Parathyroid adenoma (tissue), 2 donors: ENCODE results near the gene LIMS1.

ENCODE experiments used
- H2AFZ ChIP-seq: fragments of 300-600 bp; sonication (generic); one replicate; pipeline ENCODE4 v1.7.0; 2017; ENCODE audit warnings: antibody characterized with exemption, mild to moderate bottlenecking
- H3K27ac ChIP-seq: fragments of 300-600 bp; sonication (generic); one replicate; pipeline ENCODE4 v1.7.0; 2017
- H3K27me3 ChIP-seq: fragments of 300-600 bp; sonication (generic); one replicate; pipeline ENCODE4 v1.7.0; 2017; ENCODE audit warnings: low read length; ENCODE audit not compliant: control insufficient read depth, insufficient read depth
- H3K36me3 ChIP-seq: fragments of 300-600 bp; sonication (generic); one replicate; pipeline ENCODE4 v1.7.0; 2017; ENCODE audit warnings: low read length; ENCODE audit not compliant: control insufficient read depth, insufficient read depth
- H3K4me1 ChIP-seq: fragments of 300-600 bp; sonication (generic); one replicate; pipeline ENCODE4 v1.7.0; 2017; ENCODE audit warnings: control low read depth
- H3K4me2 ChIP-seq: fragments of 300-600 bp; sonication (generic); one replicate; pipeline ENCODE4 v1.7.0; 2017; ENCODE audit warnings: low read length
- H3K4me3 ChIP-seq: fragments of 300-600 bp; sonication (generic); one replicate; pipeline ENCODE4 v1.7.0; 2017; ENCODE audit warnings: low read depth, low read length
- H3K79me2 ChIP-seq: fragments of 300-600 bp; sonication (generic); one replicate; pipeline ENCODE4 v1.7.0; 2017; ENCODE audit warnings: control low read depth
- H3K9ac ChIP-seq: fragments of 300-600 bp; sonication (generic); one replicate; pipeline ENCODE4 v1.7.0; 2017; ENCODE audit warnings: mild to moderate bottlenecking
- H3K9me3 ChIP-seq: fragments of 300-600 bp; sonication (generic); one replicate; pipeline ENCODE4 v1.7.0; 2017; ENCODE audit warnings: low read length; ENCODE audit not compliant: control insufficient read depth
- CTCF ChIP-seq: fragments of 300-600 bp; sonication (generic); IDR thresholded peaks from one replicate; pipeline ENCODE4 v1.7.0; 2017; ENCODE audit warnings: antibody characterized with exemption, mild to moderate bottlenecking
- donor health status: primary hyperparathyroidism.

Gene LIMS1

GRCh38 chr2:108588070-108588668 lies 53.9 kb downstream of the LIMS1 start:
- Histone ChIP-seq H3K36me3 (no peaks in the 10 kb centered on the region), H3K27me3 (no peaks in the 10 kb centered on the region), H3K27ac (peak overlapping the region; percentile 11), H2AFZ (no peak overlapping the region), H3K4me1 (peaks cover 10% of the 10 kb centered on the region), H3K4me3 (no peak overlapping the region), H3K9me3 (no peaks in the 10 kb centered on the region), H3K4me2 (no peak overlapping the region), H3K79me2 (peaks cover 44% of the 10 kb centered on the region), H3K9ac (no peak overlapping the region)
- TF ChIP-seq CTCF: no peak

GRCh38 chr2:108589372-108589771 lies 55.1 kb downstream of the LIMS1 start:
- Histone ChIP-seq H3K4me2 (no peak overlapping the region), H3K9ac (no peak overlapping the region), H2AFZ (no peak overlapping the region), H3K9me3 (no peaks in the 10 kb centered on the region), H3K4me1 (peaks cover 10% of the 10 kb centered on the region), H3K36me3 (no peaks in the 10 kb centered on the region), H3K27me3 (no peaks in the 10 kb centered on the region), H3K27ac (no peak overlapping the region), H3K4me3 (no peak overlapping the region), H3K79me2 (peaks cover 35% of the 10 kb centered on the region)
- no peak for TF ChIP-seq CTCF

GRCh38 chr2:108589781-108590180 lies 55.5 kb downstream of the LIMS1 start:
- no peak overlapping the region for H3K27ac ChIP-seq
- H3K9ac ChIP-seq: no peak overlapping the region
- peaks cover 10% of the 10 kb centered on the region for H3K4me1 ChIP-seq
- H3K36me3 ChIP-seq: no peaks in the 10 kb centered on the region
- H3K4me2 ChIP-seq: no peak overlapping the region
- no peak overlapping the region for H3K4me3 ChIP-seq
- no peak for TF ChIP-seq CTCF
- H3K27me3 ChIP-seq: no peaks in the 10 kb centered on the region
- peaks cover 31% of the 10 kb centered on the region for H3K79me2 ChIP-seq
- H3K9me3 ChIP-seq: no peaks in the 10 kb centered on the region
- no peak overlapping the region for H2AFZ ChIP-seq

- Histone ChIP-seq H3K4me3 (no peak overlapping the region), H3K36me3 (no peaks in the 10 kb centered on the region), H3K9ac (no peak overlapping the region), H3K79me2 (peaks cover 23% of the 10 kb centered on the region), H3K27ac (no peak overlapping the region), H3K27me3 (no peaks in the 10 kb centered on the region), H3K9me3 (no peaks in the 10 kb centered on the region), H3K4me2 (no peak overlapping the region), H2AFZ (no peak overlapping the region), H3K4me1 (peaks cover 10% of the 10 kb centered on the region)
- TF ChIP-seq CTCF: no peak
These were observed 56.9 kb downstream of the LIMS1 start for GRCh38 chr2:108591163-108591562.

GRCh38 chr2:108593547-108594098 lies 59.4 kb downstream of the LIMS1 start:
- Histone ChIP-seq H3K27me3 (no peaks in the 10 kb centered on the region), H3K79me2 (peaks cover 26% of the 10 kb centered on the region), H3K9me3 (no peaks in the 10 kb centered on the region), H3K4me2 (no peak overlapping the region), H2AFZ (no peak overlapping the region), H3K27ac (no peak overlapping the region), H3K4me1 (peaks cover 10% of the 10 kb centered on the region), H3K36me3 (no peaks in the 10 kb centered on the region), H3K9ac (no peak overlapping the region), H3K4me3 (no peak overlapping the region)
- TF ChIP-seq CTCF: no peak
